ENCODE measurements around the gene NBEAL2.

- no peak for TF ChIP-seq CTCF (IDR thresholded peaks at IDR 0.05; ENCODE audit: poor library complexity)
- no peak for TF ChIP-seq EZH2 (IDR thresholded peaks at IDR 0.05; ENCODE audit: borderline replicate concordance)
- TF ChIP-seq EZH2phosphoT487 (IDR thresholded peaks at IDR 0.05; ENCODE audit: low read depth, severe bottlenecking, unreplicated experiment), result no peak
Measured at GRCh38 chr3:46931631-46932331, 47.7 kb upstream of the NBEAL2 start.

Data from hepatocyte (in vitro differentiated cells).